OCI-LY1 (cell line): ENCODE measurements around the gene COL23A1.

Experiments used
- CTCF ChIP-seq: fragments of 200-600 bp; sonication (generic), shearing (Covaris generic); IDR thresholded peaks from 2 replicates; pipeline ENCODE4 v1.5.1; 2017; ENCODE audit warnings: mild to moderate bottlenecking, antibody characterized with exemption, low read length, moderate library complexity, mixed read lengths
- EZH2 ChIP-seq: fragments of 200-600 bp; sonication (generic), shearing (Covaris generic); IDR thresholded peaks from 2 replicates; pipeline ENCODE4 v1.8.0; 2017; ENCODE audit warnings: borderline replicate concordance, mixed run types, mild to moderate bottlenecking, antibody characterized with exemption, low read length, moderate library complexity, mixed read lengths

GRCh38 chr5:178205749-178206047, 384.5 kb downstream of the COL23A1 start:
- TF ChIP-seq CTCF: no peak
- TF ChIP-seq EZH2: no peak
